Measurements from ENCODE around the gene RDH12.
"Not testable (repeated sequence)": the region's sequence is repeated elsewhere in the genome, so short reads cannot be mapped to it uniquely, and the experiment has no call there.

Gene RDH12

GRCh38 chr14:67705211-67705610 is 3.5 kb downstream of the RDH12 start:
- DNase-seq (ENCODE audit: low spot score): no peak

GRCh38 chr14:67709346-67709745 is 7.7 kb downstream of the RDH12 start:
- not testable (repeated sequence) for DNase-seq (ENCODE audit: low spot score)

- DNase-seq (ENCODE audit: low spot score): not testable (repeated sequence)
These were observed 8.1 kb downstream of the RDH12 start for GRCh38 chr14:67709796-67710195.

- DNase-seq (ENCODE audit: low spot score): no peak
These were observed 8.5 kb downstream of the RDH12 start for GRCh38 chr14:67710209-67710608.

- DNase-seq (ENCODE audit: low spot score): no peak
These were observed 15.4 kb downstream of the RDH12 start for GRCh38 chr14:67717048-67717447.

- DNase-seq (ENCODE audit: low spot score): no peak
These were observed 16.6 kb downstream of the RDH12 start for GRCh38 chr14:67718265-67718664.

- not testable (repeated sequence) for DNase-seq (ENCODE audit: low spot score)
These were observed 17.7 kb downstream of the RDH12 start for GRCh38 chr14:67719385-67719784.

GRCh38 chr14:67719866-67720265 is 18.2 kb downstream of the RDH12 start:
- no peak for DNase-seq (ENCODE audit: low spot score)

- no peak for DNase-seq (ENCODE audit: low spot score)
These were observed 20.2 kb downstream of the RDH12 start for GRCh38 chr14:67721875-67722274.

GRCh38 chr14:67722293-67722692 is 20.6 kb downstream of the RDH12 start:
- DNase-seq (ENCODE audit: low spot score): peak; percentile 66

- no peak for DNase-seq (ENCODE audit: low spot score)
These were observed 23.5 kb downstream of the RDH12 start for GRCh38 chr14:67725171-67725570.

- no peak for DNase-seq (ENCODE audit: low spot score)
These were observed 25.7 kb downstream of the RDH12 start for GRCh38 chr14:67727361-67727760.

GRCh38 chr14:67728258-67728657 is 26.6 kb downstream of the RDH12 start:
- no peak for DNase-seq (ENCODE audit: low spot score)

- no peak for DNase-seq (ENCODE audit: low spot score)
These were observed 27.6 kb downstream of the RDH12 start for GRCh38 chr14:67729072-67729885.

GRCh38 chr14:67733616-67734015 is 31.9 kb downstream of the RDH12 start:
- no peak for DNase-seq (ENCODE audit: low spot score)

- DNase-seq (ENCODE audit: low spot score): no peak
These were observed 33.0 kb downstream of the RDH12 start for GRCh38 chr14:67734675-67735074.

- DNase-seq (ENCODE audit: low spot score): no peak
These were observed 33.9 kb downstream of the RDH12 start for GRCh38 chr14:67735336-67736147.

GRCh38 chr14:67736771-67737170 is 35.1 kb downstream of the RDH12 start:
- no peak for DNase-seq (ENCODE audit: low spot score)

- DNase-seq (ENCODE audit: low spot score): no peak
These were observed 37.2 kb downstream of the RDH12 start for GRCh38 chr14:67738740-67739504.

- no peak for DNase-seq (ENCODE audit: low spot score)
These were observed 42.4 kb downstream of the RDH12 start for GRCh38 chr14:67744046-67744445.

GRCh38 chr14:67746927-67747326 is 45.2 kb downstream of the RDH12 start:
- DNase-seq (ENCODE audit: low spot score): no peak

- DNase-seq (ENCODE audit: low spot score): no peak
These were observed 46.6 kb downstream of the RDH12 start for GRCh38 chr14:67748312-67748711.

Data from pons (tissue), 1 donor.